ENCODE data around the gene GPC1.

GPC1 gene

DNA sequence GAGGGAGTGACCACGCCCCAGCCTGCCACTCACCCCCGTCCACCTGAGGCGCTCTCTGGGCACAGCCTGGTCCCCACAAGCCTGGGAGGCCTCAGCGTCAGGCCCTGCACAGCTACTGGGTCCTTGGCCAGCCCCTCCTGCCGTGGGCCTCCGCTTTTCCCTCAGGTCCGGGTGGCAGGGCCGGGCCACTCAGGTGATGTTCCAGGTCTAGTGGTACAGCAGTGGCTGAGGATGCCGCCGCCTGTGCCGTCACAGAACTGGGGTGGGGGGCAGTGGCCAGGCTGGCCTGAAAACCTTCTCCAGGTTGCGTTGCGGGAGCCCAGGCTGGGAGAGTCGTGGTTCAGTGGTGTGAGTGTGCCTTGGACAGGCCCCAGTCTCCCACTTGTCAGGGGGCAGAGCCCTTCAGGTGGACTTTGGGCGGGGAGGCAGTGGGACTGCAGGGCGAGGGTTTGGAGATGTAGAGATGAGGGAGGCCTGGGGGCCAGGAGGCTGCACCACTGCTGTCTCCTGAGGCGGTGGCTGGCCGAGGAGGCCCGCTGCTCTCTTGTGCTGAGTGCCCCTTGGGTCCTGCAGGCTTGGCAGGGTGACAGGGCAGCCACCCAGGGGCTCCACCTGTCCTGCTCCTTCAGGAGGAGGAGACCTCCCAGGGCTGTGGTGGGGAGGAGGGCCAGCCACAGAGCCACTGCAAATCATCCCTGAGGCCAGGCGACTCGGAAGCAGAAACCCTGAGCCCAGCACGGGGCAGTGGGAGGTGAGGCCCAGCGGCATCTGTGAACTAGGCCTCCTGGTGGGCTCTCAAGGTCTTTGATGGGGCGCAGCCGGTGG lies 7.6 kb downstream of the GPC1 start:
- DNase-seq (ENCODE audit: low spot score): no peak
- in situ Hi-C loops (cut with MboI; ENCODE audit: low pct_unique_long_range_greater_than_20kb, low sequenced_read_pairs, unreplicated experiment): no loop called here
- TF ChIP-seq, protein P1, sequence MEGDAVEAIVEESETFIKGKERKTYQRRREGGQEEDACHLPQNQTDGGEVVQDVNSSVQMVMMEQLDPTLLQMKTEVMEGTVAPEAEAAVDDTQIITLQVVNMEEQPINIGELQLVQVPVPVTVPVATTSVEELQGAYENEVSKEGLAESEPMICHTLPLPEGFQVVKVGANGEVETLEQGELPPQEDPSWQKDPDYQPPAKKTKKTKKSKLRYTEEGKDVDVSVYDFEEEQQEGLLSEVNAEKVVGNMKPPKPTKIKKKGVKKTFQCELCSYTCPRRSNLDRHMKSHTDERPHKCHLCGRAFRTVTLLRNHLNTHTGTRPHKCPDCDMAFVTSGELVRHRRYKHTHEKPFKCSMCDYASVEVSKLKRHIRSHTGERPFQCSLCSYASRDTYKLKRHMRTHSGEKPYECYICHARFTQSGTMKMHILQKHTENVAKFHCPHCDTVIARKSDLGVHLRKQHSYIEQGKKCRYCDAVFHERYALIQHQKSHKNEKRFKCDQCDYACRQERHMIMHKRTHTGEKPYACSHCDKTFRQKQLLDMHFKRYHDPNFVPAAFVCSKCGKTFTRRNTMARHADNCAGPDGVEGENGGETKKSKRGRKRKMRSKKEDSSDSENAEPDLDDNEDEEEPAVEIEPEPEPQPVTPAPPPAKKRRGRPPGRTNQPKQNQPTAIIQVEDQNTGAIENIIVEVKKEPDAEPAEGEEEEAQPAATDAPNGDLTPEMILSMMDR (IDR thresholded peaks at IDR 0.05; ENCODE audit: extremely low read depth, insufficient read depth, missing control alignments): no peak

DNA sequence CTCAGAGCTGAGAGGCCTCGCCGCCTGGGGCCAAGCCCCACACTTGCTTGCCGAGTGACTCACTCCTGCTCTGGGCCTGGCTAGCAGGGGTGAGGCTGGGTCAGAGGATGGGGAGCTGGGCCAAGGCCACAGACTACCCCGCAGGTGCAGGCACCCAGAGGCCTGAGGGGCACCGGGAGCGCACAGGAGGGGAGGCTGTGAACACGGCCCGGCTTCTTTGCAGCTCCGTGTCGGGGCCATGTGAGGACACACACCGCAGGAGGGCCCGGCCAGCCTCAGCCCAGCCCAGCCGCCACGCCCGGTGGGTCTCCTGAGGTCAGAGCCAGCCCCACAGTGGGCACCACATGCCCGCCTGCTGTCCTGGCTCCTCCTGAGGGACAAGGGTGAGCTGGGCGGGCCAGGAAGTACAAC lies 8.4 kb downstream of the GPC1 start:
- in situ Hi-C loops (cut with MboI; ENCODE audit: low pct_unique_long_range_greater_than_20kb, low sequenced_read_pairs, unreplicated experiment): no loop called here
- TF ChIP-seq, protein P1 (IDR thresholded peaks at IDR 0.05; ENCODE audit: extremely low read depth, insufficient read depth, missing control alignments): no peak
- no peak for DNase-seq (ENCODE audit: low spot score)

DNA sequence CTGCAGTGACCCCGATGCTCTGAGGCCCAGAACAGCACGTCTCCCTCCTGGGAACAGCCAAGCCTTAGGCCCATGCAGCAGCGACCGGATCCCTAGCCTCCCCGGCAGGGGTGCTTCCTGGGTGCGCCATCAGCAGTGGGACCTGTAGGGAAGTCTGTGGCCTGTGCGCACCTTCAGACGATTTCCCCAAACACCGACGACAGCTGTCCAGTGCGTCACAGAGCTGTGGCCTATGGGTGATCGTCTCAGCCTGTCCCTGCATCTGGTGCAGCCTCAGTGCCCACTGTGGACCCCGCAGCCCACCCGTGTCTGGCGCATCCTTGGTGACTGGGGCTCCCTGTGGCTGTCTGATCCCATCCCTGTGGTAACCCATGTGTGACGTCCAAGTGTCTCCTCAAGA lies 9.0 kb downstream of the GPC1 start:
- TF ChIP-seq, protein P1 (IDR thresholded peaks at IDR 0.05; ENCODE audit: extremely low read depth, insufficient read depth, missing control alignments): no peak
- in situ Hi-C loops (cut with MboI; ENCODE audit: low pct_unique_long_range_greater_than_20kb, low sequenced_read_pairs, unreplicated experiment): no loop called here
- no peak for DNase-seq (ENCODE audit: low spot score)

DNA sequence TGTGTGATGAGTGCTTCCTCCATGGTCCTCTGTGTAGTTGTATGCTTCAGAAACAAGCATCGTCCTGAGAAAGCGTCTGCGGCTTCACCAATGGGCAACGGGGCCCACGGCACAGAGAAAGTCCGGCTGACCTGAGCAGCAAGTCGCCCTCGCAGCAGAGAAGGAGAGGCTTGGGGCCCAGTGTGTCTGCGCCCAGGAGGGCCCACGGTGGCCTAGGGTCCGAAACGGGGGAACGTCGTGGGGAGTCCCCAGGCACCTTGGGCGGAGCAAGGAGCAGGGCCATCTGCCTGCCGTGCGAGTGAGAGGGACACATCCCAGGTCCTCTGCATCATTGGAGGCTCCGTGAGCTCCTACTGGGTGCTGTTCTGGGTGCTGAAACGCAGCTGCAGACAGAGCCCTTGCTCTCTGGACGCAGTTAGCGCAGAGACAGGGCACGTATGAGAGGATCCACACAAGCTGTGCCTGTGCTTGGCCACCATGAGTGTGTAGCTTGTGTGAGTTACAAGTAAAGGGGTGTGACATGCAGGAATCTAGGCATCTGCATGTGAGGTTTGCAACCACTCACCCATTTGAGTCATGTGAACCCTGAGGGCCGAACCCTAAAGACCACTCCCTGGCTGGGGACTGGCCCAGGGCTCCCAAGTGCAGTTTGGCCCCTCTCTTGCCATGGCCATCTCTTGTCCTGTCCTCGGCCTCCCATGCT lies 10.6 kb downstream of the GPC1 start:
- in situ Hi-C loops (cut with MboI; ENCODE audit: low pct_unique_long_range_greater_than_20kb, low sequenced_read_pairs, unreplicated experiment): no loop called here
- DNase-seq (ENCODE audit: low spot score): no peak
- TF ChIP-seq, protein P1 (IDR thresholded peaks at IDR 0.05; ENCODE audit: extremely low read depth, insufficient read depth, missing control alignments): no peak

- TF ChIP-seq, protein P1 (IDR thresholded peaks at IDR 0.05; ENCODE audit: extremely low read depth, insufficient read depth, missing control alignments): no peak
- in situ Hi-C loops (cut with MboI; ENCODE audit: low pct_unique_long_range_greater_than_20kb, low sequenced_read_pairs, unreplicated experiment): no loop called here
- DNase-seq (ENCODE audit: low spot score): no peak
Observed at GRCh38 chr2:240446664-240447175, 11.3 kb downstream of the GPC1 start.

DNA sequence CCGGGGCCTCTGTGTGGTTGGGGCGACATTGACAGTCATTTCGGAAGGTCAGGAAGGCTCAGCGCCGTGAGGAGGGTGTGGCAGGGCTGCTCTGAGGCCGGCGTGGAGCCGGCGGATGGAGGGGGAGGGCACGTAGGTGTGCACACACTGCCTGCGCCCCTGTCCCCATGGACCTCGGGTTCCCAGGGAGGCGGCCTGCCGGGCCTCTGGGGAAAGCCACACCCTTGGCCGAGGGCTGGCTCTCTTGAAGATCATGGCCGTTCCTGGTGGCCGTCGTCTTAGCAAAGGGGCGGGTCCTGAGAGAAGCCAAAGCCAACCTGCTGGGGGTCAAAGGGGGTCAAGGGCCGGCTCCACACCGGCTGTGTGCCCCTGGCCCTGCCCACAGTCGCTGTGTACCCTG lies 11.9 kb downstream of the GPC1 start:
- in situ Hi-C loops (cut with MboI; ENCODE audit: low pct_unique_long_range_greater_than_20kb, low sequenced_read_pairs, unreplicated experiment): no loop called here
- TF ChIP-seq, protein P1 (IDR thresholded peaks at IDR 0.05; ENCODE audit: extremely low read depth, insufficient read depth, missing control alignments): no peak

More for the DNA sequence above, 11.9 kb downstream of the GPC1 start:
- no peak for DNase-seq (ENCODE audit: low spot score)
